H9 (cell line): ENCODE measurements around the gene FBXL16. TPM values are rescaled to one million over a fixed set of nuclear protein-coding genes. Genes with fewer than 3 reads are reported as not detected.

Source experiments
- DNase-seq: peaks from one replicate; pipeline ENCODE4 v3.0.0-alpha.2; 2017
- H2AFZ ChIP-seq: one replicate; pipeline ENCODE4 v1.6.1; 2013; ENCODE audit warnings: mild to moderate bottlenecking, low read length, control low read depth, moderate library complexity
- H2AK5ac ChIP-seq: 2 replicates; pipeline ENCODE4 v1.6.1; 2013; ENCODE audit warnings: low read length, control low read depth, mixed read lengths; ENCODE audit not compliant: insufficient read length
- H2BK120ac ChIP-seq: one replicate; pipeline ENCODE4 v1.6.1; 2013; ENCODE audit warnings: low read depth, mild to moderate bottlenecking, low read length, control low read depth, inconsistent platforms; ENCODE audit not compliant: poor library complexity, severe bottlenecking
- H2BK12ac ChIP-seq: 2 replicates; pipeline ENCODE4 v1.6.1; 2013; ENCODE audit warnings: low read length, control low read depth, mixed read lengths, low read depth; ENCODE audit not compliant: insufficient read length
- H2BK15ac ChIP-seq: 2 replicates; pipeline ENCODE4 v1.6.1; 2013; ENCODE audit warnings: low read depth, low read length, control low read depth
- H2BK20ac ChIP-seq: one replicate; pipeline ENCODE4 v1.6.1; 2013; ENCODE audit warnings: low read depth, mild to moderate bottlenecking, low read length, control low read depth, inconsistent platforms; ENCODE audit not compliant: poor library complexity, severe bottlenecking
- H2BK5ac ChIP-seq: 2 replicates; pipeline ENCODE4 v1.6.1; 2013; ENCODE audit warnings: low read length, control low read depth, mixed read lengths; ENCODE audit not compliant: insufficient read length
- H3K14ac ChIP-seq: 2 replicates; pipeline ENCODE4 v1.6.1; 2013; ENCODE audit warnings: low read length, control low read depth; ENCODE audit not compliant: insufficient read depth
- H3K18ac ChIP-seq: 2 replicates; pipeline ENCODE4 v1.6.1; 2013; ENCODE audit warnings: low read depth, mild to moderate bottlenecking, mixed read lengths, low read length, control low read depth; ENCODE audit not compliant: insufficient read length
- H3K23ac ChIP-seq: 2 replicates; pipeline ENCODE4 v1.6.1; 2013; ENCODE audit warnings: low read length, control low read depth, mixed read lengths, low read depth; ENCODE audit not compliant: insufficient read length
- H3K23me2 ChIP-seq: 2 replicates; pipeline ENCODE4 v1.6.1; 2013; ENCODE audit warnings: low read depth, mild to moderate bottlenecking, mixed read lengths, low read length, control low read depth; ENCODE audit not compliant: insufficient read length, poor library complexity, severe bottlenecking
- H3K27ac ChIP-seq: 2 replicates; pipeline ENCODE4 v1.5.1; 2013; ENCODE audit warnings: low read length, control low read depth, mixed read lengths, low read depth; ENCODE audit not compliant: insufficient read length
- H3K27me3 ChIP-seq: 2 replicates; pipeline ENCODE4 v1.6.1; 2013; ENCODE audit warnings: low read length, control low read depth, inconsistent platforms; ENCODE audit not compliant: insufficient read depth
- H3K4ac ChIP-seq: 2 replicates; pipeline ENCODE4 v1.6.1; 2013; ENCODE audit warnings: low read depth, mild to moderate bottlenecking, control low read depth, inconsistent platforms, low read length, moderate library complexity
- H3K4me1 ChIP-seq: 2 replicates; pipeline ENCODE4 v1.6.1; 2013; ENCODE audit warnings: low read length, control low read depth, inconsistent platforms; ENCODE audit not compliant: insufficient read depth
- H3K4me2 ChIP-seq: 2 replicates; pipeline ENCODE4 v1.6.1; 2013; ENCODE audit warnings: low read length, control low read depth, mixed read lengths; ENCODE audit not compliant: insufficient read length, insufficient read depth
- H3K56ac ChIP-seq: 2 replicates; pipeline ENCODE4 v1.6.1; 2013; ENCODE audit warnings: low read depth, mild to moderate bottlenecking, mixed read lengths, low read length, control low read depth; ENCODE audit not compliant: insufficient read length
- H3K79me1 ChIP-seq: 2 replicates; pipeline ENCODE4 v1.6.1; 2013; ENCODE audit warnings: low read depth, mild to moderate bottlenecking, moderate library complexity, low read length, control low read depth, inconsistent platforms; ENCODE audit not compliant: insufficient read depth, poor library complexity, severe bottlenecking
- H3K79me2 ChIP-seq: 2 replicates; pipeline ENCODE4 v1.6.1; 2013; ENCODE audit warnings: low read length, control low read depth, inconsistent platforms; ENCODE audit not compliant: insufficient read depth
- H3K9ac ChIP-seq: 2 replicates; pipeline ENCODE4 v1.6.1; 2013; ENCODE audit warnings: low read length, control low read depth, mixed read lengths; ENCODE audit not compliant: insufficient read length; ENCODE audit errors: extremely low read depth
- H3K9me3 ChIP-seq: one replicate; pipeline ENCODE4 v1.6.1; 2013; ENCODE audit warnings: low read depth, low read length, inconsistent platforms; ENCODE audit not compliant: control insufficient read depth
- H3T11ph ChIP-seq: one replicate; pipeline ENCODE4 v1.6.1; 2013; ENCODE audit warnings: mild to moderate bottlenecking, low read length, control low read depth, inconsistent platforms
- H4K20me1 ChIP-seq: one replicate; pipeline ENCODE4 v1.6.1; 2013; ENCODE audit not compliant: control insufficient read depth, insufficient read length, insufficient read depth
- H4K5ac ChIP-seq: 2 replicates; pipeline ENCODE4 v1.6.1; 2013; ENCODE audit warnings: low read depth, mild to moderate bottlenecking, mixed read lengths, low read length, control low read depth; ENCODE audit not compliant: insufficient read length
- H4K8ac ChIP-seq: replicated peaks from 2 replicates; pipeline ENCODE4 v1.6.1; 2013; ENCODE audit warnings: low read length, control low read depth, mixed read lengths, low read depth; ENCODE audit not compliant: insufficient read length
- H4K91ac ChIP-seq: 2 replicates; pipeline ENCODE4 v1.6.1; 2013; ENCODE audit warnings: low read depth, mild to moderate bottlenecking, moderate library complexity, mixed read lengths, low read length, control low read depth; ENCODE audit not compliant: insufficient read length
- H3K27ac Mint-ChIP-seq, 3 experiments: 2 replicates in 2 of 3; 3 replicates in 1 of 3; pipeline ENCODE4 v1.8.0; 2020 to 2021; ENCODE audit warnings: mixed read lengths in 3 of 3, mild to moderate bottlenecking in 1 of 3, moderate library complexity in 1 of 3
- H3K27me3 Mint-ChIP-seq: 2 replicates; pipeline ENCODE4 v1.8.0; 2021; ENCODE audit warnings: low read depth, mild to moderate bottlenecking, moderate library complexity, mixed read lengths
- H3K36me3 Mint-ChIP-seq, 3 experiments: 2 replicates in 2 of 3; 3 replicates in 1 of 3; pipeline ENCODE4 v1.8.0; 2020 to 2021; ENCODE audit warnings: low read depth in 3 of 3, mixed read lengths in 3 of 3; ENCODE audit not compliant: insufficient read depth in 1 of 3
- H3K4me1 Mint-ChIP-seq, 2 experiments: 2 replicates each; pipeline ENCODE4 v1.8.0; 2020; ENCODE audit warnings: mixed read lengths in 2 of 2
- H3K4me3 Mint-ChIP-seq, 2 experiments: 2 replicates in 1 of 2; 3 replicates in 1 of 2; pipeline ENCODE4 v1.8.0; 2020 to 2021; ENCODE audit warnings: mild to moderate bottlenecking in 2 of 2, mixed read lengths in 2 of 2, moderate library complexity in 1 of 2
- H3K9me3 Mint-ChIP-seq, 2 experiments: 2 replicates in 1 of 2; 3 replicates in 1 of 2; pipeline ENCODE4 v1.8.0; 2020; ENCODE audit warnings: mild to moderate bottlenecking in 2 of 2, mixed read lengths in 2 of 2, moderate library complexity in 1 of 2
- WGBS: extraction: QIAGEN DNeasy Blood & Tissue Kit; methylation state at CpG from one replicate; pipeline ENCODE4 v1.1.7; 2013; ENCODE audit warnings: missing lambda C conversion rate, low lambda C conversion rate, mixed read lengths; ENCODE audit not compliant: insufficient read length; ENCODE audit errors: extremely low coverage; 5-methylcytosine and 5-hydroxymethylcytosine counted together
- total RNA-seq: library from RNA; stranded (reverse); gene quantifications from 2 replicates; pipeline ENCODE4 v1.2.1, GENCODE V29; 2021
- TF ChIP-seq, protein P1 (sequence below): fragments of 200-600 bp; sonication (generic); conservative IDR thresholded peaks from 3 replicates; pipeline ENCODE4 v1.8.0; 2021; ENCODE audit warnings: antibody characterized with exemption, mild to moderate bottlenecking

Gene FBXL16
- total RNA-seq, 1 experiment from 2014 or later, result 9.6 TPM

- Histone ChIP-seq H3K9ac (no peak overlapping the region), H3K23ac (no peak overlapping the region), H2BK15ac (no peak overlapping the region), H3K23me2 (peaks cover 6% of the 10 kb centered on the region), H3K27me3 (no peaks in the 10 kb centered on the region), H2BK120ac (no peak overlapping the region), H3K79me1 (no peaks in the 10 kb centered on the region), H4K20me1 (no peaks in the 10 kb centered on the region), H4K5ac (no peak overlapping the region), H3K18ac (no peak overlapping the region), H4K91ac (no peak overlapping the region), H3K4ac (no peak overlapping the region), H2AK5ac (no peak overlapping the region), H3T11ph (no peak overlapping the region), H2BK5ac (no peak overlapping the region), H2BK12ac (no peak overlapping the region), H3K27ac (no peak overlapping the region), H3K4me1 (no peaks in the 10 kb centered on the region), H3K79me2 (no peaks in the 10 kb centered on the region; the same call in 1 of the 2 replicates), H3K9me3 (no peaks in the 10 kb centered on the region), H2AFZ (no peak overlapping the region), H2BK20ac (no peak overlapping the region), H3K4me2 (no peak overlapping the region), H4K8ac (no peak overlapping the region), H3K14ac (no peak overlapping the region), H3K56ac (no peak overlapping the region)
- Mint-ChIP-seq H3K36me3 (peaks cover 11 to 27% (median 27%) of the 10 kb centered on the region in 3 experiments; a peak in 6 of 7 replicates), H3K4me3 (no peak overlapping the region), H3K27me3 (peaks cover 3% of the 10 kb centered on the region; the same call in 1 of the 2 replicates), H3K27ac (no peak overlapping the region), H3K4me1 (peaks cover 13 to 16% of the 10 kb centered on the region in 2 experiments), H3K9me3 (no peaks in the 10 kb centered on the region)
- WGBS, result no CpG with 5 or more reads among the region's 19 CpGs
- TF ChIP-seq, protein P1, sequence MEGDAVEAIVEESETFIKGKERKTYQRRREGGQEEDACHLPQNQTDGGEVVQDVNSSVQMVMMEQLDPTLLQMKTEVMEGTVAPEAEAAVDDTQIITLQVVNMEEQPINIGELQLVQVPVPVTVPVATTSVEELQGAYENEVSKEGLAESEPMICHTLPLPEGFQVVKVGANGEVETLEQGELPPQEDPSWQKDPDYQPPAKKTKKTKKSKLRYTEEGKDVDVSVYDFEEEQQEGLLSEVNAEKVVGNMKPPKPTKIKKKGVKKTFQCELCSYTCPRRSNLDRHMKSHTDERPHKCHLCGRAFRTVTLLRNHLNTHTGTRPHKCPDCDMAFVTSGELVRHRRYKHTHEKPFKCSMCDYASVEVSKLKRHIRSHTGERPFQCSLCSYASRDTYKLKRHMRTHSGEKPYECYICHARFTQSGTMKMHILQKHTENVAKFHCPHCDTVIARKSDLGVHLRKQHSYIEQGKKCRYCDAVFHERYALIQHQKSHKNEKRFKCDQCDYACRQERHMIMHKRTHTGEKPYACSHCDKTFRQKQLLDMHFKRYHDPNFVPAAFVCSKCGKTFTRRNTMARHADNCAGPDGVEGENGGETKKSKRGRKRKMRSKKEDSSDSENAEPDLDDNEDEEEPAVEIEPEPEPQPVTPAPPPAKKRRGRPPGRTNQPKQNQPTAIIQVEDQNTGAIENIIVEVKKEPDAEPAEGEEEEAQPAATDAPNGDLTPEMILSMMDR, result no peak
- DNase-seq, result no peak
Observed at GRCh38 chr16:672371-672770, 33.2 kb downstream of the FBXL16 start.
